ENCODE data around the gene HLA-DRB1.

- TF ChIP-seq CTCF (IDR thresholded peaks at IDR 0.05; ENCODE audit: low read length): no peak
- no peak for TF ChIP-seq EZH2 (IDR thresholded peaks at IDR 0.05; ENCODE audit: borderline replicate concordance, low read length)
Observed at GRCh38 chr6:32570363-32570905, 19.2 kb downstream of the HLA-DRB1 start.

Data from OCI-LY1 (cell line).